Activated naive CD8-positive, alpha-beta T cell treated with anti-CD3 and anti-CD28 coated beads, Interleukin-2, amount 50 U/mL, for 24 hours (primary cell): ENCODE results near the gene GAB4.
A peak's percentile ranks its signal among the peaks of the same experiment; 100 is the strongest.
"Not testable (repeated sequence)": the region's sequence is repeated elsewhere in the genome, so short reads cannot be mapped to it uniquely, and the experiment has no call there.

Source experiments
- ATAC-seq: fragments of 150-1000 bp; cut with Tn5 transposase; one replicate; pipeline ENCODE4 v1.10.0; 2021
- DNase-seq: peaks from one replicate; pipeline ENCODE4 v3.0.0; 2021
- H3K27ac Mint-ChIP-seq: one replicate; pipeline ENCODE4 v1.8.0; 2021; ENCODE audit warnings: mild to moderate bottlenecking, mixed read lengths
- H3K27me3 Mint-ChIP-seq: one replicate; pipeline ENCODE4 v1.8.0; 2021; ENCODE audit warnings: mixed read lengths
- H3K36me3 Mint-ChIP-seq: one replicate; pipeline ENCODE4 v1.8.0; 2021; ENCODE audit warnings: low read depth, mixed read lengths
- H3K4me1 Mint-ChIP-seq: one replicate; pipeline ENCODE4 v1.8.0; 2021; ENCODE audit warnings: mixed read lengths
- H3K4me3 Mint-ChIP-seq: one replicate; pipeline ENCODE4 v1.8.0; 2021; ENCODE audit warnings: mild to moderate bottlenecking, moderate library complexity, mixed read lengths
- H3K9me3 Mint-ChIP-seq: one replicate; pipeline ENCODE4 v1.8.0; 2021; ENCODE audit warnings: mixed read lengths

Gene GAB4

DNA sequence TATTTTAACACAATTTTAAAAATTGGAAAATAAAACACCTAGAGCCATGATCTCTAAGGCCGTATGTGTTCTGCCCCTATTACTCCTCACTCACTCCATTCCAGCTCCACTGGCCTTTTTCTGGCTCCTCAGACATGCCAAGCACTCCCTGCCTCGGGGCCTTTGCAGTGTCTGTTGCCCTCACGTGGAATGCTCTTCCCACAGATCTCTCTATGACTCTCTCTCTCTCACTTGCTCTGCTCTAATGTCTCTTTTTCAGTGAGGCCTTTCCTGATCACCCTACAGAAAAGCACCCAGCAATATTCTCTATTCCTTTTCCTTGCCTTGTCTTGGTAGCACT, 6.0 kb upstream of the GAB4 start:
- not testable (repeated sequence) for DNase-seq, H3K27ac Mint-ChIP-seq, H3K4me1 Mint-ChIP-seq, H3K4me3 Mint-ChIP-seq, H3K9me3 Mint-ChIP-seq, ATAC-seq, H3K36me3 Mint-ChIP-seq
- peaks cover 18% of the 10 kb centered on the region for H3K27me3 Mint-ChIP-seq

DNA sequence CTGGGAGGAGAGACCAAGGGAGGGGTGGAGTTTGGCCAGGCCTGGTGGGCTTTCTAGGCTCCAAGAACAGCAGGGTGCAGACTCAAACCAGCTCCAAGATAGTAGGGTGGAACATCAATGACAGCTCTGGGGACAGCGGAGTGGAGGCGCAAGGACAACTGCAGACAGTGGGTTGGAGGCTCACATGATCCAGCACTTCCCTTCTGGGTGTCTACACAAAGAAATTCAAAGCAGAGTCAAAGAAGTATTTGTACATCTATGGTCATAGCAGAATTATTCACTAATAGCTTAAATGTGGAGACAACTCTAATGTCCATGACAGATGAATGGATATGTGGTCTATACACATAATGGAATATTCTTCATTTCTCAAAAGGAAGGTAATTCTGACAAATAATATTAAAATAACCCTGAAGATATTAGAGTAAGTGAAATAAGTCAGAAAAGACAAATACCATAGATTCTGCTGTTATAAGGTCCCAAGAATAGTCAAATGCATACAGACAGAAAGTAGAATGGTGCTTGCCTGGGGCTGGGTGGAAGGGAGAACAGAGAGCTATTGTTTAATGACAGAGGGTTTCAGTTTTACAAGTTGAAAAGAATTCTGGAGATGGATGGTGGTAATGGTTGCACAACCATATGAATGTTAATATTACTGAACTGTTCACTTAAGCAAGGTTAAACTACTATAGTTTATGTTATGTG, 5.5 kb upstream of the GAB4 start:
- Mint-ChIP-seq H3K36me3 (no peaks in the 10 kb centered on the region), H3K4me1 (no peaks in the 10 kb centered on the region), H3K27ac (no peak overlapping the region), H3K27me3 (peaks cover 18% of the 10 kb centered on the region), H3K9me3 (no peaks in the 10 kb centered on the region), H3K4me3 (no peak overlapping the region)
- DNase-seq (no peak), ATAC-seq (no peak)

DNA sequence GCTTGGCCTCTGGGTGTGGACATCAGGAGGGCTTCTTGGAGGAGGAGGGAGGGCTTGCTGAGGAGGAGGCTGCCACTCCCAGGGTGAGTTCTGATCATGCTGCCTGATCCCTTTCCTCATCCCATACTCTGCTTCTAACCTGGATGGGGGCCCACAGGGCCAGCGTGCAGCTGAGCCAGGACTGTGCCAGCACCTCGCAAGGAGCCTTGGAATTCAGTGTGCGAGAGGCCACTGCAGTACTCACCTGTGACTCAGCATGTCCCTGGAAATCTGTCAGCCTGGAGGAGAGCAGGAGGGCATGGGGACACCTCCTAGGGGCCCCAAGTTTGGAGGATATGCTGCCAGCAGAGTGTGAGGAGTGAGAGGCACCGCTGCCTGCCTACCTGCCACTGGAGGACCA, 4.2 kb upstream of the GAB4 start:
- Mint-ChIP-seq H3K9me3 (no peaks in the 10 kb centered on the region), H3K27me3 (peaks cover 14% of the 10 kb centered on the region), H3K36me3 (no peaks in the 10 kb centered on the region), H3K4me1 (no peaks in the 10 kb centered on the region), H3K27ac (no peak overlapping the region), H3K4me3 (no peak overlapping the region)
- DNase-seq (no peak), ATAC-seq (no peak)

DNA sequence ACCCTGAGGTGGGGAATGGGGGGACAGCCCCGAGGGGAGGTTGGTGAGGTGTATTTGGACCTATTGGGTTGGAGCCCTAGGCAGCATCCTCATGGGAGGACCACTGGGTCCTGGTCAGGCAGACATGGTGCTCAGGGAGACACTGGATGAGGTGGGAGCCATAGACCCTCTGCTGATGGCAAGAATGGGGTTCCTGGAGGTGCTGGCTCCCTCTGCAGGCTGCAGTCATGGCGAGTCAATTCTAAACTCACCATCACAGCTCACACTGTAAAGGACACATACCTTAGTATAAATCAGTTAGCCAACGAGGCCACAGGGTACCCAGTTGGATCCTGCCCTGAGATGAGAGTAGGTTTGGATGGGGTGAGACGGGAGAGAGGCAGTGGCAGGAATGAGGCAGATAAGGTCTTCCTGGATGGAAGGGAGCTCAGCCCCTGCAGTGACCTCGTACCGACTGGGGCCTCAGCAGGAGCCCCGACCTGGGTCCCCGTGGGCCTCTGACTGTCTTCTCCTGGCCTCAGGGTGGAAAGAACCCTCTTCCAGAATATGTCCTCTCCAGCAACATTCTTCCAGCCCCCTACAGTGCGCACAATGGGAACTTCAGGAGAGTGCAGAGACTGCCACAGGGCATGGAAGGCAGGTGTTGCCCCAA, 1.7 kb upstream of the GAB4 start:
- ATAC-seq (no peak), DNase-seq (no peak)
- Mint-ChIP-seq H3K4me1 (no peaks in the 10 kb centered on the region), H3K27me3 (peaks cover 16% of the 10 kb centered on the region), H3K9me3 (peaks cover 10% of the 10 kb centered on the region), H3K36me3 (no peaks in the 10 kb centered on the region), H3K27ac (no peak overlapping the region), H3K4me3 (no peak overlapping the region)

DNA sequence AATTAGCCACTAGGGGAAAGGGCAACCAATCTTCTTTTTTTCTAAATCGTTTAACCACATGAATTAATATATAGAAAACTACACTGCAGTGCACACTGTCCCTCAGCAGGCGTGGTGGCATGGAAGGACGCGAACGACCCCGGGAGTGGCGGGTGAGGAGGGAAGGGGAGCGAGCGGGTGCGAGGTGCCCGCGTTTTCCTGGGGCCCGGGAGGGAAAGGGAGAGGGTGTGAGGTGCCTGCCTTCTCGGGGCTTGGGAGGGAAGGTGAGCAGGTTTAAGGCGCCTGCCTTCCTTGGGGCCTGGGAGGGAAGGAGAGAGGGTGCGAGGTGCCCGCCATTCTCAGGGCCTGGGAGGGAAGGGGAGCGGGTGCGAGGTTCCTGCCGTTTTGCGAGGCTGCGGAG, 765 bp downstream of the GAB4 start:
- DNase-seq (no peak), ATAC-seq (no peak)
- Mint-ChIP-seq H3K27me3 (peaks cover 30% of the 10 kb centered on the region), H3K9me3 (peaks cover 10% of the 10 kb centered on the region), H3K4me1 (no peaks in the 10 kb centered on the region), H3K36me3 (no peaks in the 10 kb centered on the region), H3K27ac (no peak overlapping the region), H3K4me3 (no peak overlapping the region)

DNA sequence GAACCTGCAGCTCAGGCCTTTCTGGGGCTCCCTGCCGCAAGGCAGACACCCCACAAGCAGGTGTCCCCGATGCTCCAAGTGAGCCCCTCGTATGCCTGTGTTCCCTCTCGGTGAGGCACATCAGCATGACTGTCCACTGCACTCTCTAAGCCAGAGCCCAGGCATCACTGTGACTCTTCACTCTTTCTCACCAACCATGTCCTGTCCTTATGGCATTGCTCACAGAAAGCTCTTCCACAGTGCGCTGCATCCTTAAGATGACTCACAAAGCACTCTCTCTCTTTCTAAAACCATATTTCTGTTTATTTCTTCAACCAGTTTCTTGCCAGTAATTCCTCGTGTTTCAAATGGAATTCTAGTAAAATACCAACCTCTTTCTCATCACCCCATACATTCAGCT, 18.1 kb downstream of the GAB4 start:
- no peaks in the 10 kb centered on the region for H3K36me3 Mint-ChIP-seq
- H3K4me3 Mint-ChIP-seq = no peak overlapping the region
- H3K4me1 Mint-ChIP-seq = no peaks in the 10 kb centered on the region
- H3K27me3 Mint-ChIP-seq = peaks cover 4% of the 10 kb centered on the region
- no peaks in the 10 kb centered on the region for H3K9me3 Mint-ChIP-seq
- no peak overlapping the region for H3K27ac Mint-ChIP-seq
- DNase-seq = no peak
- no peak for ATAC-seq

DNA sequence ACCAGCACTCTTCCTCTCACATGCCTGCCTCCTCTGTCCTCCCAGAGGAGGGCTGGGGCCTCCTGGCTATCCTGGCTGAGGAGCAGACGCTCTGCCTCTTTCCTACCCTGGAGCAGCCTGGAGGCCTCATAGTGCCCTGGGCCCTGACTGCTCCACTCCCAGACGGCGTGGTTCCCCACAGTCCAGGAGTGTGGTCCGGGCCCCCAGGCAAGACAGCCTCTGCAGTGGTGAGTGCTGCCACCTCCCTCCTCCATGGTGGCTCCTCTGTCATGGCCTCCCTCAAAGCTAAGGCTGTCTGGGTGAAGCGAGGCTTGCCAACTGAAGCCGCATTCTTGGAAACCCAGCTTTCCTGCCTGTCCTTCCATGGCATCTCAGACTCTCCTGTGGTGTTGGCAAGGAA, 19.8 kb downstream of the GAB4 start:
- Mint-ChIP-seq H3K27me3 (peaks cover 4% of the 10 kb centered on the region), H3K4me3 (no peak overlapping the region), H3K36me3 (no peaks in the 10 kb centered on the region), H3K9me3 (peaks cover 12% of the 10 kb centered on the region), H3K27ac (no peak overlapping the region), H3K4me1 (no peaks in the 10 kb centered on the region)
- DNase-seq (no peak), ATAC-seq (no peak)

DNA sequence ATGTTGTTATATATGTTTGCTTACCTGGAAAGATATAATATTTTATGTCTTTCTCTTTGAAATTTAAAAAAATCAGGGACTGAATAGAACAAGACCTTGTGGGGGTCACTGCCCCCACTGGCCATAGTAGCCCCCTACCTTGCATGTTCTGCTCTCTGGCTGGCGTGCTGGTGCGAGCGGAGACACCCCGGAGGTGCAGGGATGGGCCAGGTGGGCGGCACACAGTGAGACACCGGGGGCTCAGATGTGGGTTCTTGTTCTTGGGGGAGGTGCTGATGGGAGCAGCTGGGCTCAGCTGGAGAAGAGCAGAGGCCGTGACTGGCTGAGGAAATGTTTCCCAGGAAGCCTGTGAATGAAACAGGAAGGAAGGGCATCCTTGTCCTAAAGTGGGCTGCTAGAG, 20.2 kb downstream of the GAB4 start:
- Mint-ChIP-seq H3K4me3 (no peak overlapping the region), H3K27me3 (peaks cover 4% of the 10 kb centered on the region), H3K9me3 (peaks cover 15% of the 10 kb centered on the region), H3K4me1 (no peaks in the 10 kb centered on the region), H3K36me3 (no peaks in the 10 kb centered on the region), H3K27ac (no peak overlapping the region)
- ATAC-seq (no peak), DNase-seq (no peak)

DNA sequence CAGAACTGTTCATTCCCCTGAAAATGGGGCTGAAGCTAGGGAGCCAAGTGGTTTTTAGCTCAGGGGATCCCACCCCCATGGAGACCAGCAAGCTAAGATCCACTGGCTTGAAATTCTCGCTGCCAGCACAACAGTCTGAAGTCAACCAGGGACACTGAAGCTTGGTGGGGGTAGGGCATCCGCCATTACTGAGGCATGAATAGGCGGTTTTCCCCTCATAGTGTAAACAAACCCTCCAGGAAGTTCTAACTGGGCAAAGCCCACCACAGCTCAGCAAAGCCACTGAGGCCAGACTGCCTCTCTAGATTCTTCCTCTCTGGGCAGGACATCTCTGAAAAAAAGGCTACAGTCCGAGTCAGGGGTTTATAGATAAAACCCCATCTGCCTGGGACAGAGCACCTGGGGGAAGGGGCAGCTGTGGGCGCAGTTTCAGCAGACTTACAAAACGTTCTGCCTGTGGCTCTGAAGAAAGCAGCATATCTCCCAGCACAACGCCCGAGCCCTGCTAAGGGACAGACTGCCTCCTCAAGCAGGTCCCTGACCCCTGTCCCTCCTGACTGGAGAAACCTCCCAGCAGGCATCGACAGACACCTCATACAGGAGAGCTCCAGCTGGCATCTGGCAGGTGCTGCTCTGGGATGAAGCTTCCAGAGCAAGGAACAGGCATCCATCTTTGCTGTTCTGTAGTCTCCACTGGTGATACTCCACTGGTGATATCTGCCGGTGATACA, 32.7 kb downstream of the GAB4 start:
- Mint-ChIP-seq H3K9me3 (peaks cover 2% of the 10 kb centered on the region), H3K36me3 (no peaks in the 10 kb centered on the region), H3K4me1 (peaks cover 3% of the 10 kb centered on the region), H3K27ac (no peak overlapping the region), H3K4me3 (no peak overlapping the region), H3K27me3 (peaks cover 17% of the 10 kb centered on the region)
- no peak for DNase-seq
- ATAC-seq = no peak

DNA sequence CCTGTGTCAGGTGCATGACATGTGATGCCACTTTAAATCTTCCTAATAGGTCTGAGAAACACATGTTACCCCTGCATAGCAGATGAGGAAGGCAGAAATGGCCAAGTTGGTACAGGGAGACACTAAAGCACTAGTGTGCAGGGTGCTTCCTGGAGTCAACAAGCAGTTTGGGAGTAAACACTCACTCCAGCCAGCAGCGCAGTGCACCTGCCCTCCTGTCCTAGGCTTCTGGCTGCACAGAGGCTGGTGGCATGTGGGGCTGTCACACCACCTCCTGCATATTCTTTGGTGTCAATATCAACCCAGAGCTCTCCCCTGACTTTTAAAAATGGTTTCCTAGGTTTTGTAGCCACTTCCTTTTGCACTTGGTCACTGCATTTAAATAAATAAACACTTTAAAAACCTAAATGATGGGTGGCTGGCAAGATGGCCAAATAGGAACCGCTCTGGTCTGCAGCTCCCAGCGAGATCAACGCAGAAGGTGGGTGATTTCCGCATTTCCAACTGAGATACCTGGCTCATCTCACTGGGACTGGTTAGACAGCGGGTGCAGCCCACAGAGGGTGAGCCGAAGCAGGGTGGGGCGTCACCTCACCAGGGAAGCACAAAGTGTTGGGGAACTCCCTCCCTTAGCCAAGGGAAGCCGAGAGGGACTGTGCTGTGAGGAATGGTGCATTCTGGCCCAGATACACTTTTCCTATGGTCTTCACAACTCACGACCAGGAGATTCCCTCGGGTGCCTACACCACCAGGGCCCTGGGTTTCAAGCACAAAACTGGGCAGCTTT, 33.5 kb downstream of the GAB4 start:
- ATAC-seq (no peak), DNase-seq (no peak)
- no peak overlapping the region for H3K27ac Mint-ChIP-seq
- peaks cover 17% of the 10 kb centered on the region for H3K27me3 Mint-ChIP-seq
- H3K4me1 Mint-ChIP-seq = peaks cover 4% of the 10 kb centered on the region
- H3K4me3 Mint-ChIP-seq = no peak overlapping the region
- no peaks in the 10 kb centered on the region for H3K9me3 Mint-ChIP-seq
- no peaks in the 10 kb centered on the region for H3K36me3 Mint-ChIP-seq

DNA sequence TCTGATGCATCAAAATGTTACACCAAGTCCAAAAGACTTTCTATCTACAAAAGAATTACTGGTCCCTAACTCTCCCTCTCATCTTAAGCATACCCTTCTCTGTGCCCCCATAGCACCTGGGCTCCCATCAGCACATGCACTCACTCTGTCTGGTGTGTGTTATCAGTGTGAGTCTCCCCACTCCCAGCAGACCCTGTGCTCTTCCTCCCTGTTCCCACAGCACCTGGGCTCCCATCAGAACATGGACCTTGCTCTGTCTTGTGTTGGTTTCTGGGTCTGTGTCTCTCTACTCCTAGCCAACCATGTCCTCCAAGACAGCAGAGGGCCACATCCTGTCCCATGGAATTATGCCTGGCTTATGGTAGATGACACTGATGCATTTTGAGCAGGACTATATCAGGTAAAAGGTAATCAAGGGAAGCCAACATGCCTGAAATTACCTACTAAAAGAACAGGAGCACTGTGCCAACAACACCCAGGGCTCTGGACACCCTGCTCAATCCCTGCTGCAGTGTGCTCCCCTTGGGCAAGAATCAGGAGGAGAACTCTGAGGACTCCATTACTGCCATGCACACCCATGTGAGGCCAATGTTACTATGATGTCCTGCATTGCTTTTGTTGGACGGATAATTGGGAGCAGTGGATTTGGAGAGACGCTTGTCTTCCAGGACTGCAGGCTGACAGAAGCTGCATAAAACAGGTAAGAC, 34.3 kb downstream of the GAB4 start:
- Mint-ChIP-seq H3K27me3 (peaks cover 13% of the 10 kb centered on the region), H3K4me1 (peaks cover 4% of the 10 kb centered on the region), H3K27ac (no peak overlapping the region), H3K4me3 (no peak overlapping the region), H3K36me3 (no peaks in the 10 kb centered on the region), H3K9me3 (no peaks in the 10 kb centered on the region)
- ATAC-seq (no peak), DNase-seq (no peak)

DNA sequence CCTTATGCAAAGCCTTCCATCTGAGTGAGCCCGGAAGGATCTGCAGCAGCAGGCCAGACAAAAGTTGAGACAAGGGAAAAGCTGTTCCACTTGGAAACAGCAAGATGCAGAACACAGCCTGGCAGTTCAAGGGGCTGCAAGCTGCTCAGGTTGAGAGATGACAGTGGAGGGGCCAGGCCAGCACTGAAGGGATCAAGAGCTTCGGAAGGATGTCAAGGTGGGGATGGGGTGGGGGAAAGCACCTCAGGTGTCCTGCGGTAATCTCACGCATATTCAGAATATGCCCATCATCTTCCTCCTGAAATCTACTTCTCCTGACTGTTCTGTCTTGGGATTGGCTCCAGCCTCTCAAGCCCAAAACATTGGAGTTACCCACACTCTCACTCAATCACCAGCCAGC, 35.7 kb downstream of the GAB4 start:
- H3K9me3 Mint-ChIP-seq = no peaks in the 10 kb centered on the region
- DNase-seq (no peak), ATAC-seq (no peak)
- peaks cover 4% of the 10 kb centered on the region for H3K4me1 Mint-ChIP-seq
- H3K27me3 Mint-ChIP-seq = peaks cover 9% of the 10 kb centered on the region
- no peaks in the 10 kb centered on the region for H3K36me3 Mint-ChIP-seq
- no peak overlapping the region for H3K4me3 Mint-ChIP-seq
- no peak overlapping the region for H3K27ac Mint-ChIP-seq

DNA sequence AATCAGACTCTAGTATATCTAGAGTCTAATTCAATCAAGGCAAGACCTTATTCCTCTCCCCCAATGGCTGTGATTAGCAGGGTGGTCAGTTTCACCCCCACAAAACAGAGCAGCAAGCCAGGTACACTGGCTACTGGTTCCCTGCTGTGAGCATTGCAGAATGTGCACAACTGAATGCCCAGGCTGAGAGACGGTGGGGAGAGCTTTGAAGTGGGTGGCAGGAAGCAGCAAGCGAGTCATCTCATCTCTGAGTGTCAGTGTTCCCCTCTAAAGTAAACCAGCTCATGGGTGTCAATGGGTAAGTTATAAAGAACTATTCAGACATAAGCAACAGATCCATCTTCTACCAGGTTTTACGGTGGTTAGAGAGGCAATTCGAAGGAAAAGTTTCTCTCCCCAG, 37.6 kb downstream of the GAB4 start:
- DNase-seq (no peak), ATAC-seq (peak; percentile 37)
- peaks cover 4% of the 10 kb centered on the region for H3K4me1 Mint-ChIP-seq
- no peaks in the 10 kb centered on the region for H3K9me3 Mint-ChIP-seq
- H3K36me3 Mint-ChIP-seq = no peaks in the 10 kb centered on the region
- peaks cover 1% of the 10 kb centered on the region for H3K27me3 Mint-ChIP-seq
- no peak overlapping the region for H3K27ac Mint-ChIP-seq
- H3K4me3 Mint-ChIP-seq = no peak overlapping the region
